Measurements from ENCODE around the gene LSAMP. TPM values are rescaled to one million over a fixed set of nuclear protein-coding genes. Genes with fewer than 3 reads are reported as not detected.

LSAMP gene
- total and polyA plus RNA-seq, 2 of the 13 experiments (the other 11 are each of a cell fraction or from before 2014, with no cell fraction given), result not detected

GRCh38 chr3:116018646-116019045 lies 426.6 kb downstream of the LSAMP start:
- DNase-seq (ENCODE audit: low spot score) (no peak), FAIRE-seq (no peak), ATAC-seq (no peak)
- H3K27me3 ChIP-seq (ENCODE audit: control insufficient read depth in 1 of 2, insufficient read depth in 2 of 2, low read length in 2 of 2), result no peaks in the 10 kb centered on the region
- no TSS peak for BruUV-seq (replicated peaks)
- 7% methylated on average over 1 of the region's 1 CpG for WGBS (ENCODE audit: low lambda C conversion rate)
- H3K4me1 ChIP-seq (ENCODE audit: insufficient read depth, low read length), result peaks cover 9% of the 10 kb centered on the region; the same call in 1 of the 2 replicates
- ChIA-PET POLR2A (no interaction called here), CTCF (ENCODE audit: low intra/inter-chr PET ratio, low total read pairs) (no interaction called here)
- no peaks in the 10 kb centered on the region for H3K9me3 ChIP-seq (ENCODE audit: low read length)
- H3K36me3 ChIP-seq (replicated peaks in 1 of 2; ENCODE audit: control insufficient read depth in 1 of 2, insufficient read depth in 2 of 2, low read length in 2 of 2), result no peaks in the 10 kb centered on the region
- intact Hi-C loops (cut with micrococcal nuclease; ENCODE audit: unreplicated experiment) (no loop called here), in situ Hi-C loops (cut with HindIII; ENCODE audit: extremely low pct_ligation_motif_present, low pct_unique_long_range_greater_than_20kb) (no loop called here)
- H4K20me1 ChIP-seq (ENCODE audit: insufficient read depth, low read length), result no peaks in the 10 kb centered on the region
- TF ChIP-seq ZBTB39 (CRISPR knock-in tag; IDR thresholded peaks at IDR 0.05) (no peak), ZKSCAN5 (CRISPR knock-in tag; IDR thresholded peaks at IDR 0.05) (no peak), ZNF639 (CRISPR knock-in tag; conservative IDR thresholded peaks at IDR 0.05) (no peak), RFX1 (IDR thresholded peaks at IDR 0.05) (no peak), DMAP1 (CRISPR knock-in tag; IDR thresholded peaks at IDR 0.05) (no peak), PBX3 (CRISPR knock-in tag; IDR thresholded peaks at IDR 0.05; ENCODE audit: borderline replicate concordance) (no peak), ERF (CRISPR knock-in tag; IDR thresholded peaks at IDR 0.05) (no peak), ZNF30 (CRISPR knock-in tag; IDR thresholded peaks at IDR 0.05) (no peak), TBP (CRISPR knock-in tag; IDR thresholded peaks at IDR 0.05) (no peak), ZBTB7A (CRISPR knock-in tag; IDR thresholded peaks at IDR 0.05) (no peak), ZGPAT (CRISPR knock-in tag; IDR thresholded peaks at IDR 0.05) (no peak), ZNF562 (CRISPR knock-in tag; IDR thresholded peaks at IDR 0.05; ENCODE audit: borderline replicate concordance) (no peak), KDM5A (IDR thresholded peaks at IDR 0.05; ENCODE audit: borderline replicate concordance, low read length) (no peak), SP140L (CRISPR knock-in tag; IDR thresholded peaks at IDR 0.05; ENCODE audit: borderline replicate concordance) (no peak), MAX (IDR thresholded peaks at IDR 0.05) (no peak), JUN (CRISPR knock-in tag; IDR thresholded peaks at IDR 0.05) (no peak), DR1 (CRISPR knock-in tag; IDR thresholded peaks at IDR 0.05) (no peak), NFYB (CRISPR knock-in tag; IDR thresholded peaks at IDR 0.05) (no peak)
- H2AFZ ChIP-seq (ENCODE audit: low read length), result no peak overlapping the region
- H3K9ac ChIP-seq (ENCODE audit: insufficient read depth, low read depth, low read length), result no peak overlapping the region
- H3K79me2 ChIP-seq (ENCODE audit: insufficient read depth, low read length), result no peaks in the 10 kb centered on the region
- H3K4me3 ChIP-seq (replicated peaks in 1 of 3; ENCODE audit: insufficient read depth in 1 of 3, low read depth in 2 of 3, low read length in 3 of 3), result no peak overlapping the region
- no peak overlapping the region for H3K4me2 ChIP-seq (ENCODE audit: low read depth, low read length)
- H3K27ac ChIP-seq (ENCODE audit: extremely low read length, insufficient read depth, low read length), result no peak overlapping the region

Measured in HepG2 (cell line).